WTC11 (cell line): ENCODE data around the gene RAMACL.

Experiments used
- ATF3 ChIP-seq: sonication (generic); formaldehyde crosslinking; conservative IDR thresholded peaks from 2 replicates; pipeline ENCODE4 v1.8.1; 2022; ENCODE audit warnings: mild to moderate bottlenecking, missing genetic modification reagents
- CBFB ChIP-seq: sonication (generic); formaldehyde crosslinking; IDR thresholded peaks from 2 replicates; pipeline ENCODE4 v1.8.1; 2022; ENCODE audit warnings: mild to moderate bottlenecking, low read depth, missing genetic modification reagents
- ESRRA ChIP-seq: sonication (generic); formaldehyde crosslinking; IDR thresholded peaks from 2 replicates; pipeline ENCODE4 v1.8.1; 2022; ENCODE audit warnings: mild to moderate bottlenecking, missing genetic modification reagents, borderline replicate concordance
- ZNF423 ChIP-seq: fragments of 250-450 bp; sonication (Bioruptor Pico); IDR thresholded peaks from 2 replicates; pipeline ENCODE4 v2.1.2; 2022; ENCODE audit warnings: mild to moderate bottlenecking, moderate library complexity
- TF ChIP-seq, protein P1 (sequence below): fragments of 200-600 bp; IDR thresholded peaks from 2 replicates; pipeline ENCODE4 v1.8.0; 2022; ENCODE audit warnings: antibody characterized with exemption
- TF ChIP-seq, protein P2 (sequence below): sonication (generic); formaldehyde crosslinking; IDR thresholded peaks from 2 replicates; pipeline ENCODE4 v1.8.0; 2023; ENCODE audit warnings: missing genetic modification reagents, mild to moderate bottlenecking, borderline replicate concordance

GRCh38 chr6:166567107-166567506, 19.4 kb downstream of the RAMACL start:
- TF ChIP-seq, protein P1, sequence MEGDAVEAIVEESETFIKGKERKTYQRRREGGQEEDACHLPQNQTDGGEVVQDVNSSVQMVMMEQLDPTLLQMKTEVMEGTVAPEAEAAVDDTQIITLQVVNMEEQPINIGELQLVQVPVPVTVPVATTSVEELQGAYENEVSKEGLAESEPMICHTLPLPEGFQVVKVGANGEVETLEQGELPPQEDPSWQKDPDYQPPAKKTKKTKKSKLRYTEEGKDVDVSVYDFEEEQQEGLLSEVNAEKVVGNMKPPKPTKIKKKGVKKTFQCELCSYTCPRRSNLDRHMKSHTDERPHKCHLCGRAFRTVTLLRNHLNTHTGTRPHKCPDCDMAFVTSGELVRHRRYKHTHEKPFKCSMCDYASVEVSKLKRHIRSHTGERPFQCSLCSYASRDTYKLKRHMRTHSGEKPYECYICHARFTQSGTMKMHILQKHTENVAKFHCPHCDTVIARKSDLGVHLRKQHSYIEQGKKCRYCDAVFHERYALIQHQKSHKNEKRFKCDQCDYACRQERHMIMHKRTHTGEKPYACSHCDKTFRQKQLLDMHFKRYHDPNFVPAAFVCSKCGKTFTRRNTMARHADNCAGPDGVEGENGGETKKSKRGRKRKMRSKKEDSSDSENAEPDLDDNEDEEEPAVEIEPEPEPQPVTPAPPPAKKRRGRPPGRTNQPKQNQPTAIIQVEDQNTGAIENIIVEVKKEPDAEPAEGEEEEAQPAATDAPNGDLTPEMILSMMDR: no peak
- TF ChIP-seq CBFB (CRISPR knock-in tag) (no peak), ATF3 (CRISPR knock-in tag) (no peak), ZNF423 (CRISPR knock-in tag) (no peak), ESRRA (CRISPR knock-in tag) (no peak)
- TF ChIP-seq, protein P2, sequence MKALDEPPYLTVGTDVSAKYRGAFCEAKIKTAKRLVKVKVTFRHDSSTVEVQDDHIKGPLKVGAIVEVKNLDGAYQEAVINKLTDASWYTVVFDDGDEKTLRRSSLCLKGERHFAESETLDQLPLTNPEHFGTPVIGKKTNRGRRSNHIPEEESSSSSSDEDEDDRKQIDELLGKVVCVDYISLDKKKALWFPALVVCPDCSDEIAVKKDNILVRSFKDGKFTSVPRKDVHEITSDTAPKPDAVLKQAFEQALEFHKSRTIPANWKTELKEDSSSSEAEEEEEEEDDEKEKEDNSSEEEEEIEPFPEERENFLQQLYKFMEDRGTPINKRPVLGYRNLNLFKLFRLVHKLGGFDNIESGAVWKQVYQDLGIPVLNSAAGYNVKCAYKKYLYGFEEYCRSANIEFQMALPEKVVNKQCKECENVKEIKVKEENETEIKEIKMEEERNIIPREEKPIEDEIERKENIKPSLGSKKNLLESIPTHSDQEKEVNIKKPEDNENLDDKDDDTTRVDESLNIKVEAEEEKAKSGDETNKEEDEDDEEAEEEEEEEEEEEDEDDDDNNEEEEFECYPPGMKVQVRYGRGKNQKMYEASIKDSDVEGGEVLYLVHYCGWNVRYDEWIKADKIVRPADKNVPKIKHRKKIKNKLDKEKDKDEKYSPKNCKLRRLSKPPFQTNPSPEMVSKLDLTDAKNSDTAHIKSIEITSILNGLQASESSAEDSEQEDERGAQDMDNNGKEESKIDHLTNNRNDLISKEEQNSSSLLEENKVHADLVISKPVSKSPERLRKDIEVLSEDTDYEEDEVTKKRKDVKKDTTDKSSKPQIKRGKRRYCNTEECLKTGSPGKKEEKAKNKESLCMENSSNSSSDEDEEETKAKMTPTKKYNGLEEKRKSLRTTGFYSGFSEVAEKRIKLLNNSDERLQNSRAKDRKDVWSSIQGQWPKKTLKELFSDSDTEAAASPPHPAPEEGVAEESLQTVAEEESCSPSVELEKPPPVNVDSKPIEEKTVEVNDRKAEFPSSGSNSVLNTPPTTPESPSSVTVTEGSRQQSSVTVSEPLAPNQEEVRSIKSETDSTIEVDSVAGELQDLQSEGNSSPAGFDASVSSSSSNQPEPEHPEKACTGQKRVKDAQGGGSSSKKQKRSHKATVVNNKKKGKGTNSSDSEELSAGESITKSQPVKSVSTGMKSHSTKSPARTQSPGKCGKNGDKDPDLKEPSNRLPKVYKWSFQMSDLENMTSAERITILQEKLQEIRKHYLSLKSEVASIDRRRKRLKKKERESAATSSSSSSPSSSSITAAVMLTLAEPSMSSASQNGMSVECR (CRISPR knock-in tag): no peak
